Neural cell (in vitro differentiated cells): ENCODE measurements around the gene HSD3B7.

Experiments used
- EP300 ChIP-seq: fragments of 450-650 bp; conservative IDR thresholded peaks from 2 replicates; pipeline ENCODE4 v1.6.1; 2014; ENCODE audit warnings: antibody characterized with exemption, mild to moderate bottlenecking, moderate library complexity; ENCODE audit not compliant: poor library complexity, severe bottlenecking
- EZH2 ChIP-seq: fragments of 200-600, 300-800 bp; shearing (Covaris generic), sonication (generic); IDR thresholded peaks from 2 replicates; pipeline ENCODE4 v1.6.1; 2014; ENCODE audit warnings: antibody characterized with exemption, low read length, borderline replicate concordance, mild to moderate bottlenecking; ENCODE audit not compliant: insufficient read depth, poor library complexity, severe bottlenecking
- MXI1 ChIP-seq: fragments of 450-650 bp; conservative IDR thresholded peaks from 2 replicates; pipeline ENCODE4 v1.6.1; 2014; ENCODE audit warnings: antibody characterized with exemption, mild to moderate bottlenecking; ENCODE audit not compliant: poor library complexity, severe bottlenecking
- POLR2AphosphoS5 ChIP-seq: IDR thresholded peaks from 2 replicates; pipeline ENCODE4 v1.6.1; 2012
- RAD21 ChIP-seq: fragments of 450-650 bp; conservative IDR thresholded peaks from 2 replicates; pipeline ENCODE4 v1.6.1; 2014; ENCODE audit warnings: antibody characterized with exemption, mild to moderate bottlenecking, moderate library complexity
- SMC3 ChIP-seq: fragments of 450-650 bp; conservative IDR thresholded peaks from 2 replicates; pipeline ENCODE4 v1.6.1; 2014; ENCODE audit warnings: antibody characterized with exemption, mild to moderate bottlenecking, moderate library complexity; ENCODE audit not compliant: poor library complexity
- TAF1 ChIP-seq: IDR thresholded peaks from 2 replicates; pipeline ENCODE4 v1.6.1; 2012; ENCODE audit warnings: low read depth
- TF ChIP-seq, protein P1 (sequence below): fragments of 450-650 bp; IDR thresholded peaks from 2 replicates; pipeline ENCODE4 v1.5.1; 2014; ENCODE audit warnings: antibody characterized with exemption, mild to moderate bottlenecking, moderate library complexity; ENCODE audit not compliant: poor library complexity, severe bottlenecking
- TF ChIP-seq, protein P2 (sequence below): IDR thresholded peaks from 2 replicates; pipeline ENCODE4 v1.6.1; 2012; ENCODE audit warnings: borderline replicate concordance

DNA sequence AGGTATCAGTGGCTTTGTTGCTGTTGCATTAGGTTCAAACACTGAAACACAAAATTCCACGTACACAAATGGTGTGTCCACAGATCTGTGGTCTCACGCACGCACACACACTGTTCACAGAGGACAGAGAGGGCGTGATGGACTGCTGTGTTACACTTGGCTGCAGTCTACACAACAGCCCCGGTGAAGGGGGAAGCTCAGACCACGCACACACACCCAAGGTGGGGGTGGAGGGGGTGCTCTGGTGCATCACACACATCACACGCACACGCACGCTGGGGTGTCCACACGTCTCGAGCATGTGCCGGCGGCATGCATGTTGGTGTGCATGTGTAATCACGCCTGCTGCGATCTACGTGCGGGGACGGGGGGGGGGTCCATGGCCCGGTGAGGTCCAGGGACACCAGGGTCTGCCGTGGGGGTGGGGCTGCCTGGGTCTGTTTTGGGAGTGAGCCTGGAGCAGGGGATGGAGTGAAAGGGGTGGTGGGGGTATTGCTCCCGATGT, 7.3 kb downstream of the HSD3B7 start:
- TF ChIP-seq SMC3 (no peak), POLR2AphosphoS5 (no peak), TAF1 (no peak), MXI1 (no peak), EZH2 (no peak), EP300 (no peak), RAD21 (no peak)
- TF ChIP-seq, protein P1, sequence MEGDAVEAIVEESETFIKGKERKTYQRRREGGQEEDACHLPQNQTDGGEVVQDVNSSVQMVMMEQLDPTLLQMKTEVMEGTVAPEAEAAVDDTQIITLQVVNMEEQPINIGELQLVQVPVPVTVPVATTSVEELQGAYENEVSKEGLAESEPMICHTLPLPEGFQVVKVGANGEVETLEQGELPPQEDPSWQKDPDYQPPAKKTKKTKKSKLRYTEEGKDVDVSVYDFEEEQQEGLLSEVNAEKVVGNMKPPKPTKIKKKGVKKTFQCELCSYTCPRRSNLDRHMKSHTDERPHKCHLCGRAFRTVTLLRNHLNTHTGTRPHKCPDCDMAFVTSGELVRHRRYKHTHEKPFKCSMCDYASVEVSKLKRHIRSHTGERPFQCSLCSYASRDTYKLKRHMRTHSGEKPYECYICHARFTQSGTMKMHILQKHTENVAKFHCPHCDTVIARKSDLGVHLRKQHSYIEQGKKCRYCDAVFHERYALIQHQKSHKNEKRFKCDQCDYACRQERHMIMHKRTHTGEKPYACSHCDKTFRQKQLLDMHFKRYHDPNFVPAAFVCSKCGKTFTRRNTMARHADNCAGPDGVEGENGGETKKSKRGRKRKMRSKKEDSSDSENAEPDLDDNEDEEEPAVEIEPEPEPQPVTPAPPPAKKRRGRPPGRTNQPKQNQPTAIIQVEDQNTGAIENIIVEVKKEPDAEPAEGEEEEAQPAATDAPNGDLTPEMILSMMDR = no peak
- TF ChIP-seq, protein P2, sequence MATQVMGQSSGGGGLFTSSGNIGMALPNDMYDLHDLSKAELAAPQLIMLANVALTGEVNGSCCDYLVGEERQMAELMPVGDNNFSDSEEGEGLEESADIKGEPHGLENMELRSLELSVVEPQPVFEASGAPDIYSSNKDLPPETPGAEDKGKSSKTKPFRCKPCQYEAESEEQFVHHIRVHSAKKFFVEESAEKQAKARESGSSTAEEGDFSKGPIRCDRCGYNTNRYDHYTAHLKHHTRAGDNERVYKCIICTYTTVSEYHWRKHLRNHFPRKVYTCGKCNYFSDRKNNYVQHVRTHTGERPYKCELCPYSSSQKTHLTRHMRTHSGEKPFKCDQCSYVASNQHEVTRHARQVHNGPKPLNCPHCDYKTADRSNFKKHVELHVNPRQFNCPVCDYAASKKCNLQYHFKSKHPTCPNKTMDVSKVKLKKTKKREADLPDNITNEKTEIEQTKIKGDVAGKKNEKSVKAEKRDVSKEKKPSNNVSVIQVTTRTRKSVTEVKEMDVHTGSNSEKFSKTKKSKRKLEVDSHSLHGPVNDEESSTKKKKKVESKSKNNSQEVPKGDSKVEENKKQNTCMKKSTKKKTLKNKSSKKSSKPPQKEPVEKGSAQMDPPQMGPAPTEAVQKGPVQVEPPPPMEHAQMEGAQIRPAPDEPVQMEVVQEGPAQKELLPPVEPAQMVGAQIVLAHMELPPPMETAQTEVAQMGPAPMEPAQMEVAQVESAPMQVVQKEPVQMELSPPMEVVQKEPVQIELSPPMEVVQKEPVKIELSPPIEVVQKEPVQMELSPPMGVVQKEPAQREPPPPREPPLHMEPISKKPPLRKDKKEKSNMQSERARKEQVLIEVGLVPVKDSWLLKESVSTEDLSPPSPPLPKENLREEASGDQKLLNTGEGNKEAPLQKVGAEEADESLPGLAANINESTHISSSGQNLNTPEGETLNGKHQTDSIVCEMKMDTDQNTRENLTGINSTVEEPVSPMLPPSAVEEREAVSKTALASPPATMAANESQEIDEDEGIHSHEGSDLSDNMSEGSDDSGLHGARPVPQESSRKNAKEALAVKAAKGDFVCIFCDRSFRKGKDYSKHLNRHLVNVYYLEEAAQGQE = no peak
